Measurements from ENCODE around the gene STXBP3.
"Not testable (repeated sequence)": the region's sequence is repeated elsewhere in the genome, so short reads cannot be mapped to it uniquely, and the experiment has no call there.

The STXBP3 gene, protein sequence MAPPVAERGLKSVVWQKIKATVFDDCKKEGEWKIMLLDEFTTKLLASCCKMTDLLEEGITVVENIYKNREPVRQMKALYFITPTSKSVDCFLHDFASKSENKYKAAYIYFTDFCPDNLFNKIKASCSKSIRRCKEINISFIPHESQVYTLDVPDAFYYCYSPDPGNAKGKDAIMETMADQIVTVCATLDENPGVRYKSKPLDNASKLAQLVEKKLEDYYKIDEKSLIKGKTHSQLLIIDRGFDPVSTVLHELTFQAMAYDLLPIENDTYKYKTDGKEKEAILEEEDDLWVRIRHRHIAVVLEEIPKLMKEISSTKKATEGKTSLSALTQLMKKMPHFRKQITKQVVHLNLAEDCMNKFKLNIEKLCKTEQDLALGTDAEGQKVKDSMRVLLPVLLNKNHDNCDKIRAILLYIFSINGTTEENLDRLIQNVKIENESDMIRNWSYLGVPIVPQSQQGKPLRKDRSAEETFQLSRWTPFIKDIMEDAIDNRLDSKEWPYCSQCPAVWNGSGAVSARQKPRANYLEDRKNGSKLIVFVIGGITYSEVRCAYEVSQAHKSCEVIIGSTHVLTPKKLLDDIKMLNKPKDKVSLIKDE

GRCh38 chr1:108746382-108747170 lies at the start of gene STXBP3:
TSS of gene STXBP3 (plus strand) at chr1:108746674. CDS start at chr1:108746738, 64 bp downstream.
- DNase-seq = peak; percentile 94

- peak; percentile 75 for DNase-seq
Measured at GRCh38 chr1:108699375-108700332, 46.8 kb upstream of the STXBP3 start.

GRCh38 chr1:108701176-108701849 lies 45.2 kb upstream of the STXBP3 start:
- DNase-seq = no peak

- not testable (repeated sequence) for DNase-seq
Measured at GRCh38 chr1:108702109-108702508, 44.4 kb upstream of the STXBP3 start.

- no peak for DNase-seq
Measured at GRCh38 chr1:108703939-108704338, 42.5 kb upstream of the STXBP3 start.

DNA sequence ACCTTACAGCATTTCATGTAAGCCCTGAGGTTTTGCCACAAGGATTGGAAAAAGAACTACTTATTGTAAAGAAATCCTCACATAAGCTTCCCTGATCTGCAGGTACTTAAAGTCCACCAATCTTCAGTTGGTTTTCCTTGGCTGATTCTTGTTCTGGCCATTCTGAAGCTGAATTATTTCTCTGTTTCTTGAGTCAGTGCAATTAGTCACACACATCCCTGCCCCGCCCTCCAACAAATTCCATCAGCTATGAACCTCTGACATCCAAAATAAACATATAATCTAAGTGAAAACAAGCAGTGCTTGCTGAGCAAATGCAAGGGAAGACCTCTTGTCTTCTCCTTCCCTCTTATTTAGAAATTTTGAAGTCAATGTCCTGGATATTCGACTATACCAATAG lies 42.0 kb upstream of the STXBP3 start:
- no peak for DNase-seq

DNA sequence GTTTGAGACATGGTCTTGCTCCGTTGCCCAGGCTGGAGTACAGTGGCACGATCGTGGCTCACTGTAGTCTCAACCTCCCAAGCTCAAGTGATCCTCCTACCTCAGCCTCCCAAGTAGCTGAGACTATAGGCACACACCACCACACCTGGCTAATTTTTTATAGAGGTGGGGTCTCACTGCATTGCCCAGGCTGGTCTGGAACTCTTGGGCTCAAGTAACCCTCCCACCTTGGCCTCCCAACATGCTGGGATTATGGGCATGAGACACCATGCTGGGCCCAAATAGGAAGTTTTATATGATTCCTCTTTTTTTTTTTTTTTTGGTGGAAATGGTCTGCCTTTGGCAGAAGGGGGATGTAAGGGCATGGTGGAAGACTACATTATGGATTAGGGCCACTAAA lies 39.8 kb upstream of the STXBP3 start:
- no peak for DNase-seq

GRCh38 chr1:108708691-108709660 lies 37.5 kb upstream of the STXBP3 start:
- no peak for DNase-seq

DNA sequence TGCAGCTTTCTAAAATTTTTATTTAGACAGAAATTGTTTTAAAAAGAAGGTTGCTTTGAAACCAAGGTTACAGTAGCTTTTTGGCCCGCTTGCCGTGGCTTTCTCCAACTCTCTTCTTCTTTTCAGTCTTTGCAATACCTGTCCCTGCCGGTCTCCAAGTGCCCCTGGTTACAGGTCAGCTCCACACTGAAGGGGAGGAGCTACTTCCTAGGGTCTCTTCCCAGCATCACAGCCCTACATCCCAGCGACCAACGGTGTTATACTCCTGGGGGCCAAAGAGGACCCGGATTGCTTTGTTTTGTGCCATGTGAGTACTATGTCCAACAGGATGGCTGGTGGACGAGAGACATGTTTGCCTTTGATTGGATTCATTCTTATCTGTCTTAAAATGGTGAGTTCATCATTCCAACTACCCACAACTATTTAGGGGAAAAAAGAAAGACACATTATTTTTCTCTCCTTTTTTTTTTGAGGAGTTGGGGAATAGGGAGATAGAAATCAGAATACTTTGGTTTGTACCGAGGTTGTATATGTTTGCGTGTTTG lies 33.8 kb upstream of the STXBP3 start, which contains the start of gene FNDC7:
Gene FNDC7, plus strand, starts transcription at position 303 of the 545 bp plus-strand sequence. Its CDS starts 26 bp downstream, at position 329.
- DNase-seq = no peak

GRCh38 chr1:108715932-108716331 lies 30.5 kb upstream of the STXBP3 start:
- no peak for DNase-seq

DNA sequence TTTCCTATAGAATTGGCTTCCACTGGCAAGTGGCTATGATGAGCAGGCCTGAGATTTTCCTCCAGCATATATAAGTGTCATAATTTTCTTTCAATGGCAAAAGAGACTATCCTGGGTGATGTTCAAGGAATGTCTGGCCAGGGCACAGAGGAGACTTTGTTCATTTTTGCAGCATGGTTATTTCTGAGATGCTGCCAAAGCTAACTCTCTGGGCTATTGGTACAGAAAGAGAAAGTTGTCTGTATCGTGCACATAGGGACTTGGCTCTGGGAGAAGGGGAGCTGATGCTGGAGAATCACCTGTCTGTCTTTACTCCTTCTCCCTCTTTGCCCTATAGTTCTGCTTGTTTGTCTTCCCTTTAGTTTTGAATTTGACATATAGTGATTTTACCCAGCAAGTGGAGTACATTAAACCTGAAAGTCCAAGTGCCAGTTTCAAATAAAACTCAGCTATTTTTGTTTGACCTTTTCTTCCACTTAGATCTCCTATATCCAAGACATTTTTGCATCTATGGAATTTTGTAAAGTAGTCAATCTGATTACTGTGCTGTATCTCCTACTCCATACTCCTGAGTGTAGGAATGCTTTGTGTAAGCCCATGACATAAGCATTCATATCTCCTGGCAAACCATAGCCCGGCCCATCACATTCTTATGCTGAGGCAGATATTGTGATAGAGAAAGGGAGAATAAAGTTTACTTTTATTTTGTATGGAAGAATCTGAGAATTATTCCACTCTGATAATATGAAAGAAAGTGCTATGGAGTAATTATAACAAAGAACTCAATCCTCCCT lies 29.8 kb upstream of the STXBP3 start:
- no peak for DNase-seq

GRCh38 chr1:108717774-108718316 lies 28.6 kb upstream of the STXBP3 start:
- DNase-seq = no peak

GRCh38 chr1:108718927-108719655 lies 27.4 kb upstream of the STXBP3 start:
- no peak for DNase-seq

GRCh38 chr1:108719656-108720435 lies 26.6 kb upstream of the STXBP3 start:
- DNase-seq = no peak

DNA sequence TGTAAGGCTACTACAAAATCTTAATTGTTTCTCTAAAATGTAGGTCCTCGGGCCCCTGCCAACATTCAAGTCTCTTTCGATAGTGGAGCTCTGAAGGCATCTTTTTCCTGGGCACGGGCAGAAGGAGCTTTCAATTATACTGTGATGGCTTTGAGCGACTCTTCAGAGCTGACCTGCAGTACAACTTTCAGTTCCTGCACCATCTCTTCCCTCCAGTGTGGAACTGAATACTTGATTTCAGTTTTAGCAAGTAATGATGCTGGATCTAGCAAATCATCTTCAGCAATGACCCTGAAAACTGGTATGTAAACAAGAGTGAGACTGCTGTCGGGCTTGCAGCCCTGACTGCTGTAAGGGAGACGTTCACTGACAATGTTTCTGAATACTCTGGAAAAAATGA lies 24.2 kb upstream of the STXBP3 start:
- no peak for DNase-seq

DNA sequence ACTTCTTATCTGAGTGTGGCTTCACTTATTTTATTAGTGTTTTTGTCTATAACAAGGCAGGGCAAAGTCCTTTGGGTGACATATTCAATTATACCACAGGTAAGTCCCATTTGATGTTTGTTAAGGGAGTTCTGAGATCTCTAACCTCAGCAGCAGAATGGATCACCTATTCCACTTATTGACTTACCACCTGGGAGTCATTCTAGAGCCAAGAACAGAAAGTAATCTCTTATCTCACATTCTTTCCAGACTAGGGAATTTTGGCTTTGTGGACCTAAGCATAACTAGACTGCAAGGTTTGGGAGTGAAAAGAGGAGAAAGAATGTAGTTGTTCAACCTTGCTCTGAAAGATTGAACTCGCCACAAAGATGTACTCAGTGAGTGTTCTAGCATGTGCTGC lies 20.6 kb upstream of the STXBP3 start:
- DNase-seq = no peak

GRCh38 chr1:108728327-108728923 lies 18.0 kb upstream of the STXBP3 start:
- no peak for DNase-seq

All from MV-4-11 (cell line).